IgD-negative memory B cell (primary cell): Measurements from ENCODE around the gene GALP. TPM values are rescaled to one million over a fixed set of nuclear protein-coding genes. Genes with fewer than 3 reads are reported as not detected.
"Not testable (repeated sequence)": the region's sequence is repeated elsewhere in the genome, so short reads cannot be mapped to it uniquely, and the experiment has no call there.

Source experiments
- H3K27ac Mint-ChIP-seq, 3 donors: one replicate each; pipeline ENCODE4 v1.8.0; 2020 to 2022; ENCODE audit warnings: mild to moderate bottlenecking in 3 of 3, mixed read lengths in 3 of 3, moderate library complexity in 1 of 3
- H3K27me3 Mint-ChIP-seq: one replicate; pipeline ENCODE4 v1.8.0; 2021; ENCODE audit warnings: mixed read lengths
- H3K36me3 Mint-ChIP-seq: one replicate; pipeline ENCODE4 v1.8.0; 2020; ENCODE audit warnings: mild to moderate bottlenecking, mixed read lengths
- H3K4me1 Mint-ChIP-seq, 3 donors: one replicate each; pipeline ENCODE4 v1.8.0; 2020 to 2022; ENCODE audit warnings: mixed read lengths in 3 of 3, mild to moderate bottlenecking in 1 of 3
- H3K4me3 Mint-ChIP-seq, 4 donors: one replicate each; pipeline ENCODE4 v1.8.0; 2020 to 2022; ENCODE audit warnings: mild to moderate bottlenecking in 4 of 4, mixed read lengths in 4 of 4, moderate library complexity in 3 of 4
- H3K9me3 Mint-ChIP-seq, 3 donors: one replicate each; pipeline ENCODE4 v1.8.0; 2020 to 2021; ENCODE audit warnings: mixed read lengths in 3 of 3, mild to moderate bottlenecking in 1 of 3
- polyA plus RNA-seq: library from polyadenylated mRNA; unstranded; fragments of 300-500 nt; fragmentation: Illumina TruSeq; gene quantifications from one replicate; pipeline ENCODE4 v1.2.3, GENCODE V29; 2021

GALP gene
- polyA plus RNA-seq, 1 donor from 2014 or later = not detected

DNA sequence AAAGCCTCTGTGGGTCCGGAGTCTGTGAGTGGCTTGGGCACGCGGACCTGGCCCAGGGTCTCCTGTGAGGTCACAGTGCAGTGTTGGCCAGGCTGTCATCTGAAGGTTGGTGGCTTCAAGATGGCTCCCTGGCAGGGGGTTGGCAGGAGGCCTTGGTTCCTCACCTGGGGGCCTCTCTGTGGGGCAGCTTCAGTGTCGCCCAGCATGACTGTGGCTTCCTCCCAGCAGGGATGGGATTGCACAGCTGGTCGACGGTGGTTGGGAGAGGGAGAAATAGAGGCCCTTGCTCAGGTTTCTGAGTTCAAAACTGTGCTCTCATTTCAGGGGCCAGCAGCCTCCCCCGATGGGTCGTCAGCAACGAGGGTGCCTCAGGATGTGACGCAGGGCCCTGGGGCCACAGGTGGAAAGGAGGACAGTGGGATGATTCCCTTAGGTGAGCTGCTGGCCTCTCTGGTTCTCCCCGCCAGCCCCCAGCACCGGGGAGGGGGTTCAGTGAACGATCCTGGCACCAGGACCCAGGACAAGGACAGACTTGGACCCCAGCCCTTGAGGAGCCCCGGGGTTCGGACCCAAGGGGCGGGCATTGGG is 17.5 kb upstream of the GALP start:
- H3K27me3 Mint-ChIP-seq = no peaks in the 10 kb centered on the region
- peaks cover 0 to 3% (median 0%) of the 10 kb centered on the region in 3 donors for H3K9me3 Mint-ChIP-seq
- H3K27ac Mint-ChIP-seq = peak overlapping the region in 1 of 3 donors; percentile 43
- peaks cover 6% of the 10 kb centered on the region for H3K36me3 Mint-ChIP-seq
- no peak overlapping the region for H3K4me3 Mint-ChIP-seq
- H3K4me1 Mint-ChIP-seq = peaks cover 0 to 4% (median 0%) of the 10 kb centered on the region in 3 donors

DNA sequence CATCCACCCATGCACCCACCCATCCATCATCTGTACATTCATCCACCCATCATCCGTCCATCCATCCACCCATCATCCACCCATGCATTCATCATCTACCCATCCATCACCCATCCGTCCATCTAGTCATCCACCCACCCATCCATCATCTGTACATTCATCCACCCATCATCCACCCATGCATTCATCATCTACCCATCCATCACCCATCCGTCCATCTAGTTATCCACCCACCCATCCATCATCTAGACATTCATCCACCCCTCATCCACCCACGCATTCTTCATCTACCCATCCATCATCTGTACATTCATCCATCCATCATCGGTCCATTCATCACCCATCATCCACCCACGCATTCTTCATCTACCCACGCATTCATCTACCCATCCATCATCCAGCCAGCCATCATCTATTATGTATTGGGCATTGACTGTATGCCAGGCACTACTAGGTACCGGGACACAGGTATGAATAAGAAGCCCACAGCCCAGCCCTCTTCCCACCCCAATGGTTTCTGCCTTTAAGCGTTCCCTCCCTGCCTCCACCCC is 16.7 kb upstream of the GALP start:
- no peak overlapping the region for H3K4me3 Mint-ChIP-seq
- H3K36me3 Mint-ChIP-seq = peaks cover 6% of the 10 kb centered on the region
- peaks cover 0 to 3% (median 0%) of the 10 kb centered on the region in 3 donors for H3K9me3 Mint-ChIP-seq
- H3K27me3 Mint-ChIP-seq = no peaks in the 10 kb centered on the region
- H3K4me1 Mint-ChIP-seq = peaks cover 0 to 4% (median 0%) of the 10 kb centered on the region in 3 donors
- no peak overlapping the region for H3K27ac Mint-ChIP-seq

DNA sequence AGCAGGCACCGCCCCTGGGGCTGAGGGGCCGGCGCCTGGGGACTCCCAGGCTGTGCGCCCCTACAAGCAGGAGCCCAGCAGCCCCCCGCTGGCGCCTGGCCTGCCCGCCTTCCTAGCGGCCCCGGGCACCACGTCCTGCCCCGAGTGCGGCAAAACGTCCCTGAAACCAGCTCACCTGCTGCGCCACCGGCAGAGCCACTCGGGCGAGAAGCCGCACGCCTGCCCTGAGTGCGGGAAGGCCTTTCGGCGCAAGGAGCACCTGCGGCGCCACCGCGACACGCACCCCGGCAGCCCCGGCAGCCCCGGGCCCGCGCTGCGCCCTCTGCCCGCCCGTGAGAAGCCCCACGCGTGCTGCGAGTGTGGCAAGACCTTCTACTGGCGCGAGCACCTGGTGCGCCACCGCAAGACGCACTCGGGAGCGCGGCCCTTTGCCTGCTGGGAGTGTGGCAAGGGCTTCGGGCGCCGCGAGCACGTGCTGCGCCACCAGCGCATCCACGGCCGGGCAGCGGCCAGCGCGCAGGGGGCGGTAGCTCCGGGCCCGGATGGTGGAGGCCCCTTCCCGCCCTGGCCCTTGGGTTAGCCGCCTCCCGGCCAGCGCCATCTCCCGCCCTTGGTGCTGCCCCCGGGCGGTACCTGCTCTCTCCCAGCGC is 16.1 kb upstream of the GALP start:
- Mint-ChIP-seq H3K4me1 (peaks cover 0 to 4% (median 0%) of the 10 kb centered on the region in 3 donors), H3K4me3 (no peak overlapping the region), H3K9me3 (peaks cover 0 to 3% (median 0%) of the 10 kb centered on the region in 3 donors), H3K27ac (no peak overlapping the region), H3K27me3 (no peaks in the 10 kb centered on the region), H3K36me3 (peaks cover 6% of the 10 kb centered on the region)

DNA sequence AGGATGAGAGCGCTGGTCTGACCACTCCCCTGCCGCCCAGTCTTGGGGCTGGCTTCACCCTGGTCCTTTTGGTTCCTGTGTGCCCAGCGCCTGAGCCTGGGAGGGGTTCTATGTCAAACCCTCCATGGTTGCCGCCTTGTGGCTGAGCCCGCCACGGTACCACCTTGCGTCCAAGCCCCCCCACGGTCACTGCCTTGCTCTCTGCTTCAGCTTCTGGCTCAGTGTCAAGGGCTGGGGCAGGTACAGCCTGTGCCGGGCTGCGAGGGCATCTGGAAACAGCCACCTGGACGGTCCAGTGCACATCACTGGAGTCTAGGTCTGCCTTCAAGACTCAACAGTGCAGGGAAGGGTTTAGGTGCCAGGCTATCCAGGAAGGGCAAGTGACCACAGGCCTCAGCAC is 14.3 kb upstream of the GALP start:
- H3K27me3 Mint-ChIP-seq = no peaks in the 10 kb centered on the region
- H3K4me1 Mint-ChIP-seq = peaks cover 0 to 2% (median 0%) of the 10 kb centered on the region in 3 donors
- H3K9me3 Mint-ChIP-seq = peaks cover 0 to 3% (median 0%) of the 10 kb centered on the region in 3 donors
- H3K27ac Mint-ChIP-seq = no peak overlapping the region
- H3K4me3 Mint-ChIP-seq = no peak overlapping the region
- peaks cover 6% of the 10 kb centered on the region for H3K36me3 Mint-ChIP-seq

DNA sequence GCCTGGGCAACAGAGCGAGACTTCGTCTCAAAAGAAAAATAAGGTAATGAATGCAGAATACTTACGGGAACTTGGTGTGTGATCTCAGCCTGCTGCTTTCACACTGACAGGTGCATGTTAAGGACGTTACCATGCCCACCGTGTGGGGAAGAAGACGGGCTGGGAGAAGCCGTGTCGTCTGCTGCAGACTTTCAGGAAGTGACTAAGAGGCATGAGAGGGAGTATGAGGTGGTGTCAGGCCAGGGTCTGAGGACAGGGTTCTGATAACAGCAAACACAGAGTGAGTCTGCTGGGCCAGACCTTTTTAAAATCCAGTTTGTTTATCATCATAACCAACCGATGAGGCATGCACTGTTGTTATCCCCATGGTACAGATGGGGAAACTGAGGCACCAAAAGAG is 13.6 kb upstream of the GALP start:
- Mint-ChIP-seq H3K27ac (no peak overlapping the region), H3K36me3 (peaks cover 6% of the 10 kb centered on the region), H3K4me1 (peaks cover 0 to 2% (median 0%) of the 10 kb centered on the region in 3 donors), H3K9me3 (peaks cover 0 to 3% (median 0%) of the 10 kb centered on the region in 3 donors), H3K27me3 (no peaks in the 10 kb centered on the region), H3K4me3 (no peak overlapping the region)

DNA sequence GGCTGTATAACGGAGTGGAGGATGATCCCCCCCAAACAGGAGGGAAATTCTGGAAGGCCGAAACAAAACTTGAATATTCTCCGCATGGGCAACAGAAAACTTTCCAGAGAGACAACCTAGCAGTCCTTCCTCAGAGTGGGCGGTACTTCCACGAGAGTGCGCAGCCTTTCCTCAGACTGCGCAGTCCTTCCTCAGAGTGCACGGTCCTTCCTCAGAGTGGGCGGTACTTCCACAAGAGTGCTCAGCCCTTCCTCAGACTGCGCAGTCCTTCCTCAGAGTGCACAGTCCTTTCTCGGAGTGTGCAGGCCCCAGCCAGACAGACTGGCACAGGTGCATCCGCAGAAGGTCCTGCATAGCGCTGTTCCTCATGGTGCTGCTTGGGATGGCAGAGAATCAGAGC is 12.7 kb upstream of the GALP start:
- Mint-ChIP-seq H3K4me3 (no peak overlapping the region), H3K36me3 (peaks cover 4% of the 10 kb centered on the region), H3K27me3 (no peaks in the 10 kb centered on the region), H3K9me3 (peaks cover 0 to 3% (median 0%) of the 10 kb centered on the region in 3 donors), H3K4me1 (peaks cover 0 to 2% (median 0%) of the 10 kb centered on the region in 3 donors), H3K27ac (no peak overlapping the region)

DNA sequence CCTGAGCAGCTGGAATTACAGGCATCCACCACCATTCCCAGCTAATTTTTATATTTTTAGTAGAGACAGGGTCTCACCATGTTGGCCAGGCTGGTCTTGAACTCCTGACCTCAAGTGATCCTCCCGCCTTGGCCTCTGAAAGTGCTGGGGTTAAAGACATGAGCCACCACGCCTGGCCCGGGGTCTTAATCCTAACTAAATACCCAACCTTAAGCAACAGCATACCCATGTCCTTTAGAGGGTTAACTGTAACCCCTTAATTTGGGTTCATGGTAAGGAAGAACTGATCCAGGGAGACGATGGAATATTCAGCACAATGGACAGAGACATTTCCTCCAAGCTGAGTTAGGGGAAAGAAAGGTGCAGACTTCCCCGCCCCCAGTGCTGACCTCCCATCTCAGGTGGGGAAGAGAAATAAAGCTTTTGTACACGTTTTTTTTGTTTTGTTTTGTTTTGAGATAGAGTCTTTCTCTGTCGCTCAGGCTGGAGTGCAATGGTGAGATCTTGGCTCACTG is 8.7 kb upstream of the GALP start:
- no peak overlapping the region for H3K27ac Mint-ChIP-seq
- peaks cover 6% of the 10 kb centered on the region for H3K27me3 Mint-ChIP-seq
- H3K9me3 Mint-ChIP-seq = no peaks in the 10 kb centered on the region
- no peak overlapping the region for H3K4me3 Mint-ChIP-seq
- H3K36me3 Mint-ChIP-seq = no peaks in the 10 kb centered on the region
- peaks cover 0 to 2% (median 1%) of the 10 kb centered on the region in 3 donors for H3K4me1 Mint-ChIP-seq

DNA sequence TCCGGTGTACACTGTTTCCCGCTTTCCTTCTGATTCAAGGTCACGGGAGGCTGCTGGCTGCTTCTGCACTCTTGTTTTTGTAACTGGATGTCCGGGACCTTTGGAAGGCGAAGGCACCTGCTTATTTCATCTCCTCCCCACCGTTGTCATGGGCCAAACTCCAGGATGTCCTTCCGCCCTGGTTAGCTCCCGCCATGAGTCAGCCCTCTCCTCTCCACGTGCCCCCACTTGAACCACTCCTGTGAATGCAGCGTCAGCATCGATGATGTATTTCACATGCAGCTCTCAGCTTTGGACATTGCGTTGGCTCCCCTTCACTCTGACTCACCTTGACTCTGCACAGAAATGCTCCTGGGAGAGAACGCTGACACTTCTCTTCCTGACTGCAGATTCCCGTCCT is 5.5 kb upstream of the GALP start:
- Mint-ChIP-seq H3K36me3 (no peaks in the 10 kb centered on the region), H3K4me1 (peaks cover 0 to 3% (median 2%) of the 10 kb centered on the region in 3 donors), H3K9me3 (no peaks in the 10 kb centered on the region), H3K4me3 (no peak overlapping the region), H3K27me3 (peaks cover 9% of the 10 kb centered on the region), H3K27ac (no peak overlapping the region)

DNA sequence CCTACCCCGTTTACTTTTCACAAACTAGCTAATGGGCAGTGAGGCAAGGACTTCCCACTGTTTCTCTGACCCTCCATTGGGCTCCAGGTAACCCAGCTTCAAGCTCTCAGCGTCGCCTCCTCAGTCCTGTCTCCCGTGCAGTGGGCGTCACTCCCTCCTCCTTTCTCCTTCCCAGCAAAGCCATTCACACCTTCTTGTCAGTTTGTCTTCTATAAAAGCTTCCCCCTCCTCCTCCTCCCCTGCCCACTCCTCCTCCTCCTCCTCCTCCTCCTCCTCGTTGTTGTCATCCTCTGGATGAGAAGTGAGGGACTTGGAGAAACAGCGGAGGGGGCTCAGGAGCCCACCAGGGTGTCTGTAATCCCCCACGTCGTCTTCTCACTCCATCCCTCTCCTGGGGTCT is 1.7 kb upstream of the GALP start:
- no peak overlapping the region for H3K4me3 Mint-ChIP-seq
- H3K27me3 Mint-ChIP-seq = peaks cover 9% of the 10 kb centered on the region
- no peak overlapping the region for H3K27ac Mint-ChIP-seq
- H3K9me3 Mint-ChIP-seq = no peaks in the 10 kb centered on the region
- H3K36me3 Mint-ChIP-seq = no peaks in the 10 kb centered on the region
- peaks cover 0 to 3% (median 2%) of the 10 kb centered on the region in 3 donors for H3K4me1 Mint-ChIP-seq

DNA sequence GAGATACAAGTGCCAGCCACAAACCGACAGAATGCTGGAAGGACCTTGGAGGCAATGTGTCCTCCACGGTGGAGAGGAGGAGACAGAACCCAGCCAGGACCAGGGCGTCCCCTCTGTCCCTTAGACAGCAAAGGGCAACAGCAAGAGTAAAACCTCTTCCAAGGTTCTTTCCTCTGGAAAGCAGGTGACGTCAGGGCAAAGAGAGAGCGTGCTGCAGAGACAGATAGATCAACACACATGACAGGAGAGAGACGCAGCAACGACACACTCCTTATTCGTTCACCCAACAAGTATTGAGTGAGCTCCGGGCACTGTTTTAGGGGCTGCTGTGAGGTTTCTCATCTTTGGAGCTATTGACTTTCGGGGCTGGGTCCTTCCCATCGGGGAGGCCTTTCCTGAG is 1.3 kb upstream of the GALP start:
- Mint-ChIP-seq H3K4me3 (no peak overlapping the region), H3K4me1 (peaks cover 0 to 3% (median 2%) of the 10 kb centered on the region in 3 donors), H3K27me3 (peaks cover 9% of the 10 kb centered on the region), H3K27ac (no peak overlapping the region), H3K36me3 (no peaks in the 10 kb centered on the region), H3K9me3 (no peaks in the 10 kb centered on the region)

DNA sequence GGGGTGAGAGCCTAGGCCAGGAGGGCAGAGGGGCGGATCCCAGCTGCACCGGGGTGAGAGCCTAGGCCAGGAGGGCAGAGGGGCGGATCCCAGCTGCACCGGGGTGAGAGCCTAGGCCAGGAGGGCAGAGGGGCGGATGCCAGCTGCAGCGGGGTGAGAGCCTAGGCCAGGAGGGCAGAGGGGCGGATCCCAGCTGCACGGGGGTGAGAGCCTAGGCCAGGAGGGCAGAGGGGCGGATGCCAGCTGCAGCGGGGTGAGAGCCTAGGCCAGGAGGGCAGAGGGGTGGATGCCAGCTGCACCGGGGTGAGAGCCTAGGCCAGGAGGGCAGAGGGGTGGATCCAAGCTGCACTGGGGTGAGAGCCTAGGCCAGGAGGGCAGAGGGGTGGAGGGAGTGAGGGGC is 502 bp downstream of the GALP start:
- H3K4me1 Mint-ChIP-seq, H3K36me3 Mint-ChIP-seq, H3K27me3 Mint-ChIP-seq, H3K9me3 Mint-ChIP-seq, H3K4me3 Mint-ChIP-seq: not testable (repeated sequence)
- peak overlapping the region in 1 of 3 donors; percentile 57 for H3K27ac Mint-ChIP-seq

DNA sequence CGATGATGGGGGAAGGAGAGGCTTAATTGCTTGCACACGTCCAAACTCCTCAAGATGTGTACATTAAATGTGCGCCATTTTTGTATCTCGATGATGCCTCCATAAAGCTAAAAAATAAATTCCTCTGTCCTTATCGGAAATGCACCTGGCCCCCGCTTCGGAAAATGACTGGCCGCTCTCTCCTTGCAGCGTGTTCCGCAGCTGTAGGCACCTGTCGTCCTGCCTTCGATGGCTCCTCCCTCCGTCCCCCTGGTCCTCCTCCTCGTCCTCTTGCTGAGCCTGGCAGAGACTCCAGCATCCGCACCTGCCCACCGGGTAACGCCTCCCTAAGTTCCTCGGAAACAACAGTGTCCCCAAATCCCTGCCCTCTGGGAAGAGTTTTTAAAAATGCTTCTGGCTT is 1.1 kb downstream of the GALP start:
- Mint-ChIP-seq H3K4me1 (peaks cover 0 to 3% (median under 1%) of the 10 kb centered on the region in 3 donors), H3K4me3 (no peak overlapping the region), H3K36me3 (no peaks in the 10 kb centered on the region), H3K27me3 (peaks cover 6% of the 10 kb centered on the region), H3K27ac (peak overlapping the region in 1 of 3 donors; percentile 57), H3K9me3 (no peaks in the 10 kb centered on the region)

DNA sequence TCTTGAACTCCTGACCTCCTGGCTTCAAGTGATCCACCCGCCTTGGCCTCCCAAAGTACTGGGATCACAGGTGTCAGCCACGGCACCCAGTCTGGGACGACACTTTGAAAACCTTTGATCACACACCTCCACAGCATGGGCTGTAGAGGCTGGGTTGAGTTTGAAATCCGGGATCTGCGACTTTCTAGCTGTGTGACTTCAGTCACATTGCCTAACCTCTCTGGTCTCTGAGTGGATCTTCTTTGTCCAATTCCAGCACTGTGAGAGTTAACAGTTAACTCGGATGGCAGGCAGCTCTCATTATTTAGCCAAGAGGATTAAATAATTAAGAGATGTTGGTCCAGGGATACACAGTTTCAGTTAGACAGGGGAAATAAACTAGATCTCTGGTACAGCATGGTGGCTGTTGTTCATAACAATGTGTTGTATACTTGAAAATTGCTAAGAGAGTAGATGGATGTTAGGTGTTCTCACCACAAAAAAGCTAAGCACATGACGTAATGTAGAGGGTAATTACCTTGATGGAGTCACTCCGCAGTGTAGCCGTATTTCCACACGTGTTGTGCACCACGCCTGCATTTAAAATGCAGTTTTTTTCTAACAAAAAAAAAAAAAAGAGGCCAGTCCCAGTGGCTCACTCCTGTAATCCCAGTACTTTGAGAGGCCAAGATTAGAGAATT is 1.9 kb downstream of the GALP start:
- Mint-ChIP-seq H3K9me3 (no peaks in the 10 kb centered on the region), H3K4me1 (peaks cover 0 to 3% (median 0%) of the 10 kb centered on the region in 3 donors), H3K27ac (no peak overlapping the region), H3K36me3 (no peaks in the 10 kb centered on the region), H3K27me3 (peaks cover 5% of the 10 kb centered on the region), H3K4me3 (no peak overlapping the region)

DNA sequence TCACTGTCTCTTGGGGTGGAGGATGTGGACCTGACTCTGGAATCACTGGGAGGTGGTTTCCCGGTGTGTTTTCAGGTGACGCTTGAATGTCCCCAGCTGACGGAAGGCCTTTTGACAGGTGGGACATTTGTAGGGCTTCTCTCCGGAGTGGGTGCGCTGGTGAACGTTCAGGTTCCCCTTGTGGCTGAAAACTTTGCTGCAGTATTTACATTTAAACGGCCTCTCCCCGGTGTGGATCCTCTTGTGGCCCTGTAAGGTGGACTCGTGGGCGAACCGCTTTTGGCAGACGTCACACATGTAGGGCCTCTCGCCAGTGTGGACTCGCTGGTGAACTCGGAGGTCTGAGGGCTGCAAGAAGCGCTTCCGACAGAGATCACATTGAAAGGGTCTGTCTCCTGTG is 14.0 kb downstream of the GALP start:
- H3K27me3 Mint-ChIP-seq = peaks cover 9% of the 10 kb centered on the region
- peaks cover 0 to 2% (median 0%) of the 10 kb centered on the region in 3 donors for H3K4me1 Mint-ChIP-seq
- no peaks in the 10 kb centered on the region for H3K36me3 Mint-ChIP-seq
- H3K4me3 Mint-ChIP-seq = no peak overlapping the region
- H3K9me3 Mint-ChIP-seq = no peaks in the 10 kb centered on the region
- H3K27ac Mint-ChIP-seq = no peak overlapping the region

DNA sequence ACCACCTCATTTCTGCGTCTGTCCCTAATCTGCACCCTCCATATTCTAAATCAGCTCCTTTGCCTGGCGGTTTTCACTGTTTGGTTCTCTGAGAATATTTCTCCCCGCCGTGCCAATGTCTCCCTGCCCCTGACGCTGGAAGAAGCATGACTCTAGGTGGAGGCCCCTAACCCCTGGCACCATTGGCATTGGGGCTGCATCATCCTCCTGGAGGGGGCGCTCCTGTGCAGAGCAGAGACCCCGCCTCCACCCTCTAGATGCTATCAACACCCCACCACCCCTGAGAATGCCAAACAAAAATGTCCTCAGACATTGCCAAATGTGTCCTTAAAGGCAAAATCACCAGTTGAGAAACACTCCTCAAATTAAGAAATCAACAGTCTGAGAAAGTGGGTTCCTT is 15.3 kb downstream of the GALP start:
- Mint-ChIP-seq H3K4me1 (peaks cover 0 to 2% (median 0%) of the 10 kb centered on the region in 3 donors), H3K36me3 (no peaks in the 10 kb centered on the region), H3K27ac (no peak overlapping the region), H3K9me3 (no peaks in the 10 kb centered on the region), H3K27me3 (peaks cover 12% of the 10 kb centered on the region), H3K4me3 (no peak overlapping the region)
